ENCODE data around the gene CCNL2. TPM values are rescaled to one million over a fixed set of nuclear protein-coding genes. Genes with fewer than 3 reads are reported as not detected.

Gene CCNL2
- total and polyA plus RNA-seq, 2 donors (not counting 1 experiment from before 2014, with no cell fraction given): 263 to 347 TPM

- ATAC-seq (ENCODE audit: low read depth): no peak
- DNase-seq: no peak
- H3K36me3 ChIP-seq (replicated peaks in 1 of 2; ENCODE audit: control extremely low read depth in 1 of 2, control insufficient read depth in 1 of 2, extremely low read depth in 1 of 2, insufficient read depth in 2 of 2, low read length in 1 of 2): no peaks in the 10 kb centered on the region
- peaks cover 0 to 70% (median 19%) of the 10 kb centered on the region in 4 experiments for H3K27me3 ChIP-seq (replicated peaks in 1 of 4; ENCODE audit: control extremely low read depth in 1 of 4, control insufficient read depth in 3 of 4, insufficient read depth in 4 of 4, low read length in 3 of 4)
- H2AFZ ChIP-seq (ENCODE audit: insufficient read depth, low read depth, low read length, poor library complexity, severe bottlenecking): no peak overlapping the region
- peaks cover 25% of the 10 kb centered on the region for H3K27me3 Mint-ChIP-seq
- no peak overlapping the region for H3K9ac ChIP-seq (ENCODE audit: low read length)
- no peak overlapping the region for H3K4me3 Mint-ChIP-seq
- WGBS (ENCODE audit: insufficient coverage): 2% methylated on average over 43 of the region's 52 CpGs
- H3K9me3 Mint-ChIP-seq (ENCODE audit: insufficient read depth): no peaks in the 10 kb centered on the region
- intact Hi-C loops (cut with micrococcal nuclease): no loop called here
- H3K4me3 ChIP-seq (ENCODE audit: control extremely low read depth in 1 of 5, extremely low read depth in 1 of 5, insufficient read depth in 1 of 5, low read depth in 2 of 5, low read length in 4 of 5): no peak overlapping the region
- ChIA-PET POLR2A (interaction anchor here (0.6 to 0.7 kb wide), 2 partner anchors 14 to 51 kb away, joined by 3 read pairs; no protein-coding TSS in a partner anchor), CTCF (no interaction called here)
- no peak overlapping the region for H3K27ac Mint-ChIP-seq
- peaks cover 6% of the 10 kb centered on the region for H4K20me1 ChIP-seq (ENCODE audit: control insufficient read depth, insufficient read depth, low read length, poor library complexity, severe bottlenecking)
- H3K79me2 ChIP-seq (ENCODE audit: control insufficient read depth, insufficient read depth, low read length): no peaks in the 10 kb centered on the region
- no peak for TF ChIP-seq EZH2 (IDR thresholded peaks at IDR 0.05; ENCODE audit: borderline replicate concordance, insufficient read depth, low read depth, low read length, poor library complexity, severe bottlenecking)
- no peak for TF ChIP-seq CTCF (IDR thresholded peaks at IDR 0.05)
- H3K4me1 ChIP-seq (ENCODE audit: control insufficient read depth in 2 of 2, insufficient read depth in 2 of 2, low read length in 2 of 2): peaks cover 39 to 42% of the 10 kb centered on the region in 2 donors
- peak overlapping the region; percentile 55 for H3K4me2 ChIP-seq (replicated peaks; ENCODE audit: low read depth, low read length, poor library complexity, severe bottlenecking)
- peaks cover 0 to 13% (median 0%) of the 10 kb centered on the region in 3 donors for H3K9me3 ChIP-seq (ENCODE audit: control extremely low read depth in 1 of 3, control insufficient read depth in 2 of 3, insufficient read depth in 1 of 3, low read length in 2 of 3)
- H3K27ac ChIP-seq (ENCODE audit: low read length in 2 of 2): no peak overlapping the region
- peaks cover 23% of the 10 kb centered on the region for H3K4me1 Mint-ChIP-seq
Observed at GRCh38 chr1:1355416-1355815, 43.7 kb downstream of the CCNL2 start.

GRCh38 chr1:1354271-1355247, 44.6 kb downstream of the CCNL2 start:
- Mint-ChIP-seq H3K4me1 (peaks cover 23% of the 10 kb centered on the region), H3K27ac (peak overlapping the region; percentile 65), H3K9me3 (ENCODE audit: insufficient read depth) (no peaks in the 10 kb centered on the region), H3K4me3 (peak overlapping the region; percentile 55), H3K27me3 (peaks cover 25% of the 10 kb centered on the region)
- Histone ChIP-seq H3K4me3 (ENCODE audit: control extremely low read depth in 1 of 5, extremely low read depth in 1 of 5, insufficient read depth in 1 of 5, low read depth in 2 of 5, low read length in 4 of 5) (no peak overlapping the region), H3K9ac (ENCODE audit: low read length) (no peak overlapping the region), H4K20me1 (ENCODE audit: control insufficient read depth, insufficient read depth, low read length, poor library complexity, severe bottlenecking) (peaks cover 6% of the 10 kb centered on the region), H3K27me3 (replicated peaks in 1 of 4; ENCODE audit: control extremely low read depth in 1 of 4, control insufficient read depth in 3 of 4, insufficient read depth in 4 of 4, low read length in 3 of 4) (peaks cover 0 to 63% (median 19%) of the 10 kb centered on the region in 4 experiments), H3K4me1 (ENCODE audit: control insufficient read depth in 2 of 2, insufficient read depth in 2 of 2, low read length in 2 of 2) (peaks cover 39 to 42% of the 10 kb centered on the region in 2 donors), H3K4me2 (replicated peaks; ENCODE audit: low read depth, low read length, poor library complexity, severe bottlenecking) (peak overlapping the region; percentile 55), H3K9me3 (ENCODE audit: control extremely low read depth in 1 of 3, control insufficient read depth in 2 of 3, insufficient read depth in 1 of 3, low read length in 2 of 3) (peaks cover 0 to 13% (median 0%) of the 10 kb centered on the region in 3 donors), H3K27ac (ENCODE audit: low read length in 2 of 2) (no peak overlapping the region), H3K79me2 (ENCODE audit: control insufficient read depth, insufficient read depth, low read length) (no peaks in the 10 kb centered on the region), H3K36me3 (replicated peaks in 1 of 2; ENCODE audit: control extremely low read depth in 1 of 2, control insufficient read depth in 1 of 2, extremely low read depth in 1 of 2, insufficient read depth in 2 of 2, low read length in 1 of 2) (no peaks in the 10 kb centered on the region), H2AFZ (ENCODE audit: insufficient read depth, low read depth, low read length, poor library complexity, severe bottlenecking) (no peak overlapping the region)
- ATAC-seq (ENCODE audit: low read depth): no peak
- TF ChIP-seq CTCF (IDR thresholded peaks at IDR 0.05): no peak
- peak; percentile 73 for TF ChIP-seq EZH2 (IDR thresholded peaks at IDR 0.05; ENCODE audit: borderline replicate concordance, insufficient read depth, low read depth, low read length, poor library complexity, severe bottlenecking)
- DNase-seq: peak; percentile 58
- WGBS (ENCODE audit: insufficient coverage): 15% methylated on average over 114 of the region's 116 CpGs
- ChIA-PET POLR2A (interaction anchor here (0.7 kb wide), 1 partner anchor 50 kb away, joined by 3 read pairs; no protein-coding TSS in a partner anchor), CTCF (no interaction called here)
- intact Hi-C loops (cut with micrococcal nuclease): no loop called here
